HepG2 (cell line): ENCODE data around the gene RHOBTB3. TPM values are rescaled to one million over a fixed set of nuclear protein-coding genes. Genes with fewer than 3 reads are reported as not detected.
A peak's percentile ranks its signal among the peaks of the same experiment; 100 is the strongest.

Experiments
- ATF7 ChIP-seq, 2 experiments: fragments of 450-650 bp in 1 of 2; sonication (generic) in 1 of 2; formaldehyde crosslinking in 1 of 2; IDR thresholded peaks; 2 replicates each; pipeline versions ENCODE4 v1.4.0 to v1.6.1; 2016 to 2020; ENCODE audit warnings: antibody characterized with exemption in 1 of 2, mild to moderate bottlenecking in 1 of 2, missing genetic modification reagents in 1 of 2
- DPF2 ChIP-seq: sonication (generic); formaldehyde crosslinking; IDR thresholded peaks from 2 replicates; pipeline ENCODE4 v1.4.0; 2020; ENCODE audit warnings: mild to moderate bottlenecking, low read depth, missing genetic modification reagents, borderline replicate concordance
- MATR3 ChIP-seq: sonication (generic); formaldehyde crosslinking; IDR thresholded peaks from 2 replicates; pipeline ENCODE4 v1.4.0; 2020; ENCODE audit warnings: missing genetic modification reagents
- NONO ChIP-seq, 2 experiments: fragments of 450-650 bp in 1 of 2; sonication (generic) in 1 of 2; formaldehyde crosslinking in 1 of 2; IDR thresholded peaks in 1 of 2; conservative IDR thresholded peaks in 1 of 2; 2 replicates each; pipeline versions ENCODE4 v1.6.1 to v1.8.0; 2017 to 2022; ENCODE audit warnings: mild to moderate bottlenecking in 1 of 2, missing genetic modification reagents in 1 of 2, moderate library complexity in 1 of 2
- RAD51 ChIP-seq: fragments of 450-650 bp; IDR thresholded peaks from 2 replicates; pipeline ENCODE4 v1.6.1; 2016; ENCODE audit warnings: borderline replicate concordance
- SOX6 ChIP-seq, 2 experiments: fragments of 450-650 bp in 1 of 2; sonication (generic) in 1 of 2; formaldehyde crosslinking in 1 of 2; IDR thresholded peaks; 2 replicates each; pipeline versions ENCODE4 v1.4.0 to v1.6.1; 2017 to 2020; ENCODE audit warnings: antibody characterized with exemption in 1 of 2, mild to moderate bottlenecking in 1 of 2, missing genetic modification reagents in 1 of 2
- STAG1 ChIP-seq: sonication (generic); formaldehyde crosslinking; IDR thresholded peaks from 2 replicates; pipeline ENCODE4 v1.4.0; 2020; ENCODE audit warnings: missing genetic modification reagents
- TAF15 ChIP-seq: fragments of 200-400 bp; formaldehyde crosslinking; IDR thresholded peaks from one replicate; pipeline ENCODE4 v1.6.1; 2018; ENCODE audit warnings: mild to moderate bottlenecking, low read depth, low read length; ENCODE audit not compliant: poor library complexity, severe bottlenecking
- ZNF24 ChIP-seq: fragments of 450-650 bp; IDR thresholded peaks from 2 replicates; pipeline ENCODE4 v1.6.1; 2017; ENCODE audit warnings: antibody characterized with exemption, mild to moderate bottlenecking
- ZNF737 ChIP-seq: sonication (generic); formaldehyde crosslinking; IDR thresholded peaks from 2 replicates; pipeline ENCODE4 v1.5.0; 2020; ENCODE audit warnings: missing genetic modification reagents, mild to moderate bottlenecking, borderline replicate concordance
- polyA plus RNA-seq, 8 experiments: library from polyadenylated mRNA; depleted of rRNA in 3 of 8; stranded (reverse) in 7 of 8; unstranded in 1 of 8; fragments of >200 nt; fragmentation: Illumina TruSeq in 4 of 8; extraction: Trizol in 4 of 8; gene quantifications; 2 replicates each; pipeline versions ENCODE4 v1.2.1 to v1.2.3, GENCODE V29; 2011 to 2016; ENCODE audit warnings: low read depth in 4 of 8, missing spikeins in 1 of 8, mixed read lengths in 1 of 8; ENCODE audit not compliant: insufficient read depth in 1 of 8
- total RNA-seq, 5 experiments: library from RNA; depleted of rRNA; stranded (reverse); fragments of >200 nt; fragmentation: Illumina TruSeq; extraction: Trizol; gene quantifications; 2 replicates each; pipeline ENCODE4 v1.2.3, GENCODE V29; 2016; ENCODE audit warnings: low read depth in 1 of 5
- TF ChIP-seq, protein P1 (sequence below): sonication (generic); formaldehyde crosslinking; conservative IDR thresholded peaks from 2 replicates; pipeline ENCODE4 v1.4.0; 2020; ENCODE audit warnings: missing genetic modification reagents
- TF ChIP-seq, protein P2 (sequence below): sonication (generic); formaldehyde crosslinking; IDR thresholded peaks from 2 replicates; pipeline ENCODE4 v1.8.1; 2022; ENCODE audit warnings: mild to moderate bottlenecking, missing genetic modification reagents
- TF ChIP-seq, protein P3 (sequence below): IDR thresholded peaks from 2 replicates; pipeline ENCODE4 v1.6.1; 2016; ENCODE audit warnings: missing compliant biosample characterization, missing genetic modification reagents, borderline replicate concordance
- TF ChIP-seq, protein P4 (sequence below): sonication (generic); formaldehyde crosslinking; IDR thresholded peaks from 2 replicates; pipeline ENCODE4 v1.4.0; 2020; ENCODE audit warnings: mild to moderate bottlenecking, low read depth, missing genetic modification reagents
- TF ChIP-seq, protein P5 (sequence below): sonication (generic); formaldehyde crosslinking; IDR thresholded peaks from 2 replicates; pipeline ENCODE4 v1.5.0; 2020; ENCODE audit warnings: mild to moderate bottlenecking, missing genetic modification reagents
- TF ChIP-seq, protein P6 (sequence below): sonication (generic); formaldehyde crosslinking; conservative IDR thresholded peaks from 2 replicates; pipeline ENCODE4 v1.8.0; 2022; ENCODE audit warnings: low read depth, missing genetic modification reagents

Gene RHOBTB3
- total and polyA plus RNA-seq, 2 of the 13 experiments (the other 11 are each of a cell fraction or from before 2014, with no cell fraction given) = 31.6 to 35.4 TPM

DNA sequence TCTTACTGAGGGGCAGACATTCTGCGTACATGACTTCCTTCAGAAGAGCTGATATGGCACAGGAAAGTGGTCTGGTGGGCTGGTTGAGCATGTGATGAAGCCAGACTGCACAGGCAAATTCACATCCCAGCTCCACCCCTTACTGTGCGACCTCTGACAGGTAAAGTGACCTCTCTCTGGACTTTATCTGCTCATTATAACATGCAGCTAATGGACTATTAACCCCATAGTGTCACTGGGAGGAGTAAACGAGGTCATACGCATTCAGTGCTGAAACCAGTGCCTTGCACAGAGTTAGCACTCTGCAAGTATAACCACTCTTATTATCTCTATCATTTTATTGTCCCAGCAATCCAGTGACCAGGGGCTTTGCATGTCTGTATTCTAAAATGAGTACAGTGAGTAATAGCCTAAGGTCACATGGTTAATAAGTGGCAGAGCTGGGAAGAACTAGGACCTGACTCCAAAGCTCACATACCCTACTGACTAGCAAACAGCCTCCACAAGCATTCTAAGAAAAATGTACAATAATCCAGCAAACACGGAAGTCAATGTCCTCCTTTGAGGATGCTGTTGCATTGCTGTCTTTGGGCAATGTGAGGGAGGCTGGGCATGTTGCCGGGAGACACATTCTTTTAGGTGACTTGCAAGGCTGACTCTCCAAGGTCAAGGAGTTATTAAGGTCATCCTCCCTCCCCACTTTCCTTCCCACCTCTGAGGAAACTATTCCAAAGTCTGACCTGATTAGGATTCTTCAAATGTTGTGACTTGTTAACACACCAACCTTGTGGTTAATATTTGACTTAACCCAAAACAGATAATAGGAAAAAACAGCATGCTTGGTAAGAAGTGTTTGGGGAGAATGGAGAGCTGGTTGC is 72.4 kb downstream of the RHOBTB3 start (continued):
- TF ChIP-seq SOX6 (IDR thresholded peaks at IDR 0.05) (no peak), SOX6 (CRISPR knock-in tag; IDR thresholded peaks at IDR 0.05) (peak; percentile 81; the same call in 1 of the 2 replicates), ZNF737 (no peak; the same call in 1 of the 2 replicates), ZNF24 (no peak), STAG1 (CRISPR knock-in tag) (no peak), RAD51 (peak; percentile 34; the same call in 1 of the 2 replicates), NONO (IDR thresholded peaks at IDR 0.05) (no peak), NONO (CRISPR knock-in tag; conservative IDR thresholded peaks at IDR 0.05) (no peak), TAF15 (no peak), MATR3 (no peak), DPF2 (CRISPR knock-in tag) (no peak; the same call in 1 of the 2 replicates), ATF7 (IDR thresholded peaks at IDR 0.05) (no peak), ATF7 (CRISPR knock-in tag; IDR thresholded peaks at IDR 0.05) (no peak)
- TF ChIP-seq, protein P1, sequence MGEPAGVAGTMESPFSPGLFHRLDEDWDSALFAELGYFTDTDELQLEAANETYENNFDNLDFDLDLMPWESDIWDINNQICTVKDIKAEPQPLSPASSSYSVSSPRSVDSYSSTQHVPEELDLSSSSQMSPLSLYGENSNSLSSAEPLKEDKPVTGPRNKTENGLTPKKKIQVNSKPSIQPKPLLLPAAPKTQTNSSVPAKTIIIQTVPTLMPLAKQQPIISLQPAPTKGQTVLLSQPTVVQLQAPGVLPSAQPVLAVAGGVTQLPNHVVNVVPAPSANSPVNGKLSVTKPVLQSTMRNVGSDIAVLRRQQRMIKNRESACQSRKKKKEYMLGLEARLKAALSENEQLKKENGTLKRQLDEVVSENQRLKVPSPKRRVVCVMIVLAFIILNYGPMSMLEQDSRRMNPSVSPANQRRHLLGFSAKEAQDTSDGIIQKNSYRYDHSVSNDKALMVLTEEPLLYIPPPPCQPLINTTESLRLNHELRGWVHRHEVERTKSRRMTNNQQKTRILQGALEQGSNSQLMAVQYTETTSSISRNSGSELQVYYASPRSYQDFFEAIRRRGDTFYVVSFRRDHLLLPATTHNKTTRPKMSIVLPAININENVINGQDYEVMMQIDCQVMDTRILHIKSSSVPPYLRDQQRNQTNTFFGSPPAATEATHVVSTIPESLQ (CRISPR knock-in tag) = no peak
- TF ChIP-seq, protein P2, sequence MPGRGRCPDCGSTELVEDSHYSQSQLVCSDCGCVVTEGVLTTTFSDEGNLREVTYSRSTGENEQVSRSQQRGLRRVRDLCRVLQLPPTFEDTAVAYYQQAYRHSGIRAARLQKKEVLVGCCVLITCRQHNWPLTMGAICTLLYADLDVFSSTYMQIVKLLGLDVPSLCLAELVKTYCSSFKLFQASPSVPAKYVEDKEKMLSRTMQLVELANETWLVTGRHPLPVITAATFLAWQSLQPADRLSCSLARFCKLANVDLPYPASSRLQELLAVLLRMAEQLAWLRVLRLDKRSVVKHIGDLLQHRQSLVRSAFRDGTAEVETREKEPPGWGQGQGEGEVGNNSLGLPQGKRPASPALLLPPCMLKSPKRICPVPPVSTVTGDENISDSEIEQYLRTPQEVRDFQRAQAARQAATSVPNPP (CRISPR knock-in tag) = no peak
- TF ChIP-seq, protein P3, sequence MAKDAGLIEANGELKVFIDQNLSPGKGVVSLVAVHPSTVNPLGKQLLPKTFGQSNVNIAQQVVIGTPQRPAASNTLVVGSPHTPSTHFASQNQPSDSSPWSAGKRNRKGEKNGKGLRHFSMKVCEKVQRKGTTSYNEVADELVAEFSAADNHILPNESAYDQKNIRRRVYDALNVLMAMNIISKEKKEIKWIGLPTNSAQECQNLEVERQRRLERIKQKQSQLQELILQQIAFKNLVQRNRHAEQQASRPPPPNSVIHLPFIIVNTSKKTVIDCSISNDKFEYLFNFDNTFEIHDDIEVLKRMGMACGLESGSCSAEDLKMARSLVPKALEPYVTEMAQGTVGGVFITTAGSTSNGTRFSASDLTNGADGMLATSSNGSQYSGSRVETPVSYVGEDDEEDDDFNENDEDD (CRISPR knock-in tag) = no peak
- TF ChIP-seq, protein P4, sequence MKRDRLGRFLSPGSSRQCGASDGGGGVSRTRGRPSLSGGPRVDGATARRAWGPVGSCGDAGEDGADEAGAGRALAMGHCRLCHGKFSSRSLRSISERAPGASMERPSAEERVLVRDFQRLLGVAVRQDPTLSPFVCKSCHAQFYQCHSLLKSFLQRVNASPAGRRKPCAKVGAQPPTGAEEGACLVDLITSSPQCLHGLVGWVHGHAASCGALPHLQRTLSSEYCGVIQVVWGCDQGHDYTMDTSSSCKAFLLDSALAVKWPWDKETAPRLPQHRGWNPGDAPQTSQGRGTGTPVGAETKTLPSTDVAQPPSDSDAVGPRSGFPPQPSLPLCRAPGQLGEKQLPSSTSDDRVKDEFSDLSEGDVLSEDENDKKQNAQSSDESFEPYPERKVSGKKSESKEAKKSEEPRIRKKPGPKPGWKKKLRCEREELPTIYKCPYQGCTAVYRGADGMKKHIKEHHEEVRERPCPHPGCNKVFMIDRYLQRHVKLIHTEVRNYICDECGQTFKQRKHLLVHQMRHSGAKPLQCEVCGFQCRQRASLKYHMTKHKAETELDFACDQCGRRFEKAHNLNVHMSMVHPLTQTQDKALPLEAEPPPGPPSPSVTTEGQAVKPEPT (CRISPR knock-in tag) = no peak
- TF ChIP-seq, protein P5, sequence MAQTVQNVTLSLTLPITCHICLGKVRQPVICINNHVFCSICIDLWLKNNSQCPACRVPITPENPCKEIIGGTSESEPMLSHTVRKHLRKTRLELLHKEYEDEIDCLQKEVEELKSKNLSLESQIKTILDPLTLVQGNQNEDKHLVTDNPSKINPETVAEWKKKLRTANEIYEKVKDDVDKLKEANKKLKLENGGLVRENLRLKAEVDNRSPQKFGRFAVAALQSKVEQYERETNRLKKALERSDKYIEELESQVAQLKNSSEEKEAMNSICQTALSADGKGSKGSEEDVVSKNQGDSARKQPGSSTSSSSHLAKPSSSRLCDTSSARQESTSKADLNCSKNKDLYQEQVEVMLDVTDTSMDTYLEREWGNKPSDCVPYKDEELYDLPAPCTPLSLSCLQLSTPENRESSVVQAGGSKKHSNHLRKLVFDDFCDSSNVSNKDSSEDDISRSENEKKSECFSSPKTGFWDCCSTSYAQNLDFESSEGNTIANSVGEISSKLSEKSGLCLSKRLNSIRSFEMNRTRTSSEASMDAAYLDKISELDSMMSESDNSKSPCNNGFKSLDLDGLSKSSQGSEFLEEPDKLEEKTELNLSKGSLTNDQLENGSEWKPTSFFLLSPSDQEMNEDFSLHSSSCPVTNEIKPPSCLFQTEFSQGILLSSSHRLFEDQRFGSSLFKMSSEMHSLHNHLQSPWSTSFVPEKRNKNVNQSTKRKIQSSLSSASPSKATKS = no peak
- TF ChIP-seq, protein P6, sequence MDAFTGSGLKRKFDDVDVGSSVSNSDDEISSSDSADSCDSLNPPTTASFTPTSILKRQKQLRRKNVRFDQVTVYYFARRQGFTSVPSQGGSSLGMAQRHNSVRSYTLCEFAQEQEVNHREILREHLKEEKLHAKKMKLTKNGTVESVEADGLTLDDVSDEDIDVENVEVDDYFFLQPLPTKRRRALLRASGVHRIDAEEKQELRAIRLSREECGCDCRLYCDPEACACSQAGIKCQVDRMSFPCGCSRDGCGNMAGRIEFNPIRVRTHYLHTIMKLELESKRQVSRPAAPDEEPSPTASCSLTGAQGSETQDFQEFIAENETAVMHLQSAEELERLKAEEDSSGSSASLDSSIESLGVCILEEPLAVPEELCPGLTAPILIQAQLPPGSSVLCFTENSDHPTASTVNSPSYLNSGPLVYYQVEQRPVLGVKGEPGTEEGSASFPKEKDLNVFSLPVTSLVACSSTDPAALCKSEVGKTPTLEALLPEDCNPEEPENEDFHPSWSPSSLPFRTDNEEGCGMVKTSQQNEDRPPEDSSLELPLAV (CRISPR knock-in tag) = no peak
